Measurements from ENCODE around the gene MAPK11. TPM values are rescaled to one million over a fixed set of nuclear protein-coding genes. Genes with fewer than 3 reads are reported as not detected.

MAPK11 gene
- total and polyA plus RNA-seq, 9 of the 15 experiments (the other 6 are each of a cell fraction or from before 2014, with no cell fraction given), result 0.06 to 14.6 (median 5.3) TPM

DNA sequence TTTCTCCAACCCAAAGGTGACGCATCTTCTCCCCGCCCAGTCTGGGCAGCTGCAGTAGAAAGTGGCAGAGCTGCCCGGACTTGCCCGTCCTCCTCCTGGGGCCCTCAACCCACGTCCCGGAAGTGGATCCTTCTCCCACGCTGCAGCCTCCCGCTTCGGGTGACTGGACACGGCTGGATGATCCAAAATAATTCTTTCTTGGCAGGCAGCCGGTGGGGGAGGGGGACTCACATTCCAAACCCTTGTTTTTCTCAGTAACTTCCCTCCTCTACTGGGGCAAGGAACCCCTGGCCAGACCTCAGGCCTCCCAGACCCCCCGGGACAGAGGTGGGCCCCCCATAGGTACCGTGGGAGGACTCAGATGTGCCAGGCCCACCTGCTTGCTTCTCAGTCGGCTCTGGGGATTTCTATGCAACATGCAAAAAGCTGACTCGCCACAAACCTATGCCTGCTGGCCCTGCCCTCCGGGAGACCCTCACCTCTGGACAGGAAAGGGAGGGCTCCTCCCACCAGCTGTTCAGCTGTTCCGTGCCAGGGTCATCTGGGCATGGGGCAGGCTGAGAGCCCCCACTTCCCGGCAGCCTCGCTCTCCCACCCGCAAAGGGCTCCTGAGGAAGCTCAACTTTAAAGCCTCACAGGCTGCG, 35.9 kb upstream of the MAPK11 start (continued):
- TF ChIP-seq PREB (CRISPR knock-in tag; IDR thresholded peaks at IDR 0.05) (no peak), ZNF146 (CRISPR knock-in tag; IDR thresholded peaks at IDR 0.05; ENCODE audit: unreplicated experiment) (no peak), PHF8 (IDR thresholded peaks at IDR 0.05; ENCODE audit: borderline replicate concordance, low read length) (no peak), ZNF324 (CRISPR knock-in tag; IDR thresholded peaks at IDR 0.05) (no peak), GTF2F1 (IDR thresholded peaks at IDR 0.05; ENCODE audit: low read depth, low read length) (no peak), MYC (IDR thresholded peaks at IDR 0.05; ENCODE audit: low read depth, low read length) (no peak), MYC (CRISPR knock-in tag; IDR thresholded peaks at IDR 0.05; ENCODE audit: borderline replicate concordance, low read depth) (no peak), KHSRP (IDR thresholded peaks at IDR 0.05) (no peak), EHMT2 (IDR thresholded peaks at IDR 0.05) (no peak)
- TF ChIP-seq, protein P1, sequence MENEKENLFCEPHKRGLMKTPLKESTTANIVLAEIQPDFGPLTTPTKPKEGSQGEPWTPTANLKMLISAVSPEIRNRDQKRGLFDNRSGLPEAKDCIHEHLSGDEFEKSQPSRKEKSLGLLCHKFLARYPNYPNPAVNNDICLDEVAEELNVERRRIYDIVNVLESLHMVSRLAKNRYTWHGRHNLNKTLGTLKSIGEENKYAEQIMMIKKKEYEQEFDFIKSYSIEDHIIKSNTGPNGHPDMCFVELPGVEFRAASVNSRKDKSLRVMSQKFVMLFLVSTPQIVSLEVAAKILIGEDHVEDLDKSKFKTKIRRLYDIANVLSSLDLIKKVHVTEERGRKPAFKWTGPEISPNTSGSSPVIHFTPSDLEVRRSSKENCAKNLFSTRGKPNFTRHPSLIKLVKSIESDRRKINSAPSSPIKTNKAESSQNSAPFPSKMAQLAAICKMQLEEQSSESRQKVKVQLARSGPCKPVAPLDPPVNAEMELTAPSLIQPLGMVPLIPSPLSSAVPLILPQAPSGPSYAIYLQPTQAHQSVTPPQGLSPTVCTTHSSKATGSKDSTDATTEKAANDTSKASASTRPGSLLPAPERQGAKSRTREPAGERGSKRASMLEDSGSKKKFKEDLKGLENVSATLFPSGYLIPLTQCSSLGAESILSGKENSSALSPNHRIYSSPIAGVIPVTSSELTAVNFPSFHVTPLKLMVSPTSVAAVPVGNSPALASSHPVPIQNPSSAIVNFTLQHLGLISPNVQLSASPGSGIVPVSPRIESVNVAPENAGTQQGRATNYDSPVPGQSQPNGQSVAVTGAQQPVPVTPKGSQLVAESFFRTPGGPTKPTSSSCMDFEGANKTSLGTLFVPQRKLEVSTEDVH (IDR thresholded peaks at IDR 0.05; ENCODE audit: low read depth, partially characterized antibody), result no peak
- TF ChIP-seq, protein P2, sequence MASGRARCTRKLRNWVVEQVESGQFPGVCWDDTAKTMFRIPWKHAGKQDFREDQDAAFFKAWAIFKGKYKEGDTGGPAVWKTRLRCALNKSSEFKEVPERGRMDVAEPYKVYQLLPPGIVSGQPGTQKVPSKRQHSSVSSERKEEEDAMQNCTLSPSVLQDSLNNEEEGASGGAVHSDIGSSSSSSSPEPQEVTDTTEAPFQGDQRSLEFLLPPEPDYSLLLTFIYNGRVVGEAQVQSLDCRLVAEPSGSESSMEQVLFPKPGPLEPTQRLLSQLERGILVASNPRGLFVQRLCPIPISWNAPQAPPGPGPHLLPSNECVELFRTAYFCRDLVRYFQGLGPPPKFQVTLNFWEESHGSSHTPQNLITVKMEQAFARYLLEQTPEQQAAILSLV (tag; IDR thresholded peaks at IDR 0.05), result no peak

Data from K562 (cell line).